HEK293 (cell line): ENCODE results near the gene DAAM1.

Experiments
- CTCF ChIP-seq: fragments of 450-650 bp; formaldehyde crosslinking; IDR thresholded peaks from 2 replicates; pipeline ENCODE4 v1.5.1; 2016; ENCODE audit warnings: missing biosample characterization, missing genetic modification characterization
- HOXC10 ChIP-seq: sonication (generic); formaldehyde crosslinking; IDR thresholded peaks from 2 replicates; pipeline ENCODE4 v1.8.1; 2023; ENCODE audit warnings: mild to moderate bottlenecking, missing genetic modification reagents
- PRDM6 ChIP-seq: fragments of 450-650 bp; formaldehyde crosslinking; IDR thresholded peaks from 2 replicates; pipeline ENCODE4 v1.5.1; 2017; ENCODE audit warnings: missing biosample characterization, missing genetic modification characterization
- YY1 ChIP-seq: fragments of 450-650 bp; formaldehyde crosslinking; IDR thresholded peaks from 2 replicates; pipeline ENCODE4 v1.5.1; 2018; ENCODE audit warnings: missing biosample characterization, missing genetic modification characterization
- YY2 ChIP-seq: fragments of 450-650 bp; formaldehyde crosslinking; IDR thresholded peaks from 2 replicates; pipeline ENCODE4 v1.5.1; 2016; ENCODE audit warnings: missing biosample characterization, missing genetic modification characterization
- ZBTB1 ChIP-seq: fragments of 450-650 bp; formaldehyde crosslinking; IDR thresholded peaks from 2 replicates; pipeline ENCODE4 v1.5.1; 2016; ENCODE audit warnings: missing biosample characterization, missing genetic modification characterization
- ZNF184 ChIP-seq: fragments of 450-650 bp; IDR thresholded peaks from 2 replicates; pipeline ENCODE4 v1.5.1; 2018; ENCODE audit warnings: missing biosample characterization, mild to moderate bottlenecking, missing genetic modification characterization
- ZNF670 ChIP-seq: fragments of 450-650 bp; formaldehyde crosslinking; IDR thresholded peaks from 2 replicates; pipeline ENCODE4 v1.5.1; 2016; ENCODE audit warnings: missing biosample characterization, missing genetic modification characterization, low read depth
- ZNF747 ChIP-seq: fragments of 450-650 bp; formaldehyde crosslinking; IDR thresholded peaks from 2 replicates; pipeline ENCODE4 v1.5.1; 2016; ENCODE audit warnings: missing biosample characterization, missing genetic modification characterization
- TF ChIP-seq, protein P1 (sequence below): fragments of 450-650 bp; formaldehyde crosslinking; IDR thresholded peaks from 2 replicates; pipeline ENCODE4 v1.5.1; 2016; ENCODE audit warnings: missing biosample characterization, missing genetic modification characterization
- TF ChIP-seq, protein P2 (sequence below): fragments of 450-650 bp; formaldehyde crosslinking; IDR thresholded peaks from 2 replicates; pipeline ENCODE4 v1.5.1; 2016; ENCODE audit warnings: missing biosample characterization, missing genetic modification characterization

DNA sequence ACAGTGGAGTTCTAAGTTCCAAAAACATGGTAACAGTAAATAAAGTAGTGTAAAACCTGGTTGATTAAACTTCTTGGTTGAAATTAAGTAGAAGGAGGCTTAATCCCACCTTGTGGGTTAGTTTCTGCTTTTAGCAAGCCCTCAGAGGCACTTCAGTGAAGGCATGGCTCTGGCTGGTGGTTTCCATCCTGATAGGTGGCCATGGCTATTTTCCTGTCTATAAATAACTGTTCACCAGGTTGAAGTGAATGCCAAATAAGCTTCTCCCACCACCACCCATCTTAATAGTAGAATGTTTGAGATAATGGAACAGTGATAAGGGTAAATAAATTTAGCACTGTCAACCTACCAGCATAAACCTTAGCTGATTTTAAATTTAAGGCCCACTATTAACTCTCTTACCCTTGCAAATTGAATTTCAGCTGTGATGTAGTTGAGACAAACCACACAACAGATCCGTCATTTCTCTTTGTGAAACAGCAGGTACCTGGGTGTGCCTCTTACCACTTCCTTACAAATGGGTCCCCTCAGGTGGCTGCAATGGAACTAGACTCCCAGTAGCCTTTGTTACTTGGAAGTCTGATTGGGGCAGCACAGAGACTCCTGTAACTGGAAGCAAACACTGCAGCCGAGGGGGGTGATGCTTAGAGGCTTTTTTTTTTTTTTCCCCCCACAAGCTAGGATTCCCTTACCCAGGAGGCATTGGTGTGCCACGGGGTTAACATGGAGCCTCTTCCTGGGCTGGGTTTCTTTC lies 41.4 kb downstream of the DAAM1 start:
- no peak for TF ChIP-seq ZNF670
- no peak for TF ChIP-seq CTCF (tag by site-specific recombination)
- no peak for TF ChIP-seq YY2
- TF ChIP-seq, protein P1, sequence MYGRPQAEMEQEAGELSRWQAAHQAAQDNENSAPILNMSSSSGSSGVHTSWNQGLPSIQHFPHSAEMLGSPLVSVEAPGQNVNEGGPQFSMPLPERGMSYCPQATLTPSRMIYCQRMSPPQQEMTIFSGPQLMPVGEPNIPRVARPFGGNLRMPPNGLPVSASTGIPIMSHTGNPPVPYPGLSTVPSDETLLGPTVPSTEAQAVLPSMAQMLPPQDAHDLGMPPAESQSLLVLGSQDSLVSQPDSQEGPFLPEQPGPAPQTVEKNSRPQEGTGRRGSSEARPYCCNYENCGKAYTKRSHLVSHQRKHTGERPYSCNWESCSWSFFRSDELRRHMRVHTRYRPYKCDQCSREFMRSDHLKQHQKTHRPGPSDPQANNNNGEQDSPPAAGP (tag by site-specific recombination), result no peak
- TF ChIP-seq ZNF184, result no peak
- no peak for TF ChIP-seq ZNF747 (tag by site-specific recombination)
- TF ChIP-seq, protein P2, sequence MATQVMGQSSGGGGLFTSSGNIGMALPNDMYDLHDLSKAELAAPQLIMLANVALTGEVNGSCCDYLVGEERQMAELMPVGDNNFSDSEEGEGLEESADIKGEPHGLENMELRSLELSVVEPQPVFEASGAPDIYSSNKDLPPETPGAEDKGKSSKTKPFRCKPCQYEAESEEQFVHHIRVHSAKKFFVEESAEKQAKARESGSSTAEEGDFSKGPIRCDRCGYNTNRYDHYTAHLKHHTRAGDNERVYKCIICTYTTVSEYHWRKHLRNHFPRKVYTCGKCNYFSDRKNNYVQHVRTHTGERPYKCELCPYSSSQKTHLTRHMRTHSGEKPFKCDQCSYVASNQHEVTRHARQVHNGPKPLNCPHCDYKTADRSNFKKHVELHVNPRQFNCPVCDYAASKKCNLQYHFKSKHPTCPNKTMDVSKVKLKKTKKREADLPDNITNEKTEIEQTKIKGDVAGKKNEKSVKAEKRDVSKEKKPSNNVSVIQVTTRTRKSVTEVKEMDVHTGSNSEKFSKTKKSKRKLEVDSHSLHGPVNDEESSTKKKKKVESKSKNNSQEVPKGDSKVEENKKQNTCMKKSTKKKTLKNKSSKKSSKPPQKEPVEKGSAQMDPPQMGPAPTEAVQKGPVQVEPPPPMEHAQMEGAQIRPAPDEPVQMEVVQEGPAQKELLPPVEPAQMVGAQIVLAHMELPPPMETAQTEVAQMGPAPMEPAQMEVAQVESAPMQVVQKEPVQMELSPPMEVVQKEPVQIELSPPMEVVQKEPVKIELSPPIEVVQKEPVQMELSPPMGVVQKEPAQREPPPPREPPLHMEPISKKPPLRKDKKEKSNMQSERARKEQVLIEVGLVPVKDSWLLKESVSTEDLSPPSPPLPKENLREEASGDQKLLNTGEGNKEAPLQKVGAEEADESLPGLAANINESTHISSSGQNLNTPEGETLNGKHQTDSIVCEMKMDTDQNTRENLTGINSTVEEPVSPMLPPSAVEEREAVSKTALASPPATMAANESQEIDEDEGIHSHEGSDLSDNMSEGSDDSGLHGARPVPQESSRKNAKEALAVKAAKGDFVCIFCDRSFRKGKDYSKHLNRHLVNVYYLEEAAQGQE (tag by site-specific recombination), result no peak
- no peak for TF ChIP-seq YY1 (tag by site-specific recombination)
- TF ChIP-seq HOXC10 (CRISPR knock-in tag), result no peak
- TF ChIP-seq PRDM6 (tag by site-specific recombination), result no peak
- TF ChIP-seq ZBTB1 (tag by site-specific recombination), result no peak
